H1 (cell line): ENCODE measurements around the gene NEB. TPM values are rescaled to one million over a fixed set of nuclear protein-coding genes. Genes with fewer than 3 reads are reported as not detected.

Experiments
- CTCF ChIA-PET: fragments of 300-600 bp; sonication (Branson Sonifier 250); formaldehyde crosslinking; loops from one replicate; lab custom pipeline; 2021; ENCODE audit not compliant: partially characterized antibody; lab: Charles Lee
- POLR2A ChIA-PET: fragments of 300-600 bp; sonication (Branson Sonifier 250); formaldehyde crosslinking; loops from one replicate; lab custom pipeline; 2021; ENCODE audit warnings: inconsistent platforms; ENCODE audit not compliant: partially characterized antibody; lab: Charles Lee
- DNase-seq, 2 experiments: peaks; one replicate each; pipeline versions ENCODE4 v3.0.0 to v3.0.0-alpha.2; 2010 to 2022; ENCODE audit warnings: low spot score in 2 of 2, low read depth in 1 of 2, mixed read lengths in 1 of 2
- FAIRE-seq: peaks from 2 replicates; lab custom pipeline; 2011; peaks lifted over from hg19 to GRCh38; lab: Jason Lieb, UNC
- H2AFZ ChIP-seq: 2 replicates; pipeline ENCODE4 v1.8.1; 2012; ENCODE audit warnings: low read length, inconsistent platforms
- H2AK5ac ChIP-seq: 2 replicates; pipeline ENCODE4 v1.6.1; 2013; ENCODE audit warnings: low read depth, low read length
- H2BK120ac ChIP-seq: replicated peaks from 2 replicates; pipeline ENCODE3; 2013; ENCODE audit warnings: low read depth, low read length, inconsistent platforms
- H2BK12ac ChIP-seq: 2 replicates; pipeline ENCODE4 v1.6.1; 2013; ENCODE audit warnings: low read depth, low read length
- H2BK15ac ChIP-seq: 2 replicates; pipeline ENCODE4 v1.6.1; 2013; ENCODE audit warnings: low read length
- H2BK20ac ChIP-seq: 2 replicates; pipeline ENCODE4 v1.6.1; 2013; ENCODE audit warnings: low read length
- H2BK5ac ChIP-seq: 2 replicates; pipeline ENCODE4 v1.6.1; 2013; ENCODE audit warnings: low read depth, low read length
- H3K14ac ChIP-seq: 2 replicates; pipeline ENCODE4 v1.6.1; 2013; ENCODE audit warnings: inconsistent platforms; ENCODE audit not compliant: insufficient read length
- H3K18ac ChIP-seq: 2 replicates; pipeline ENCODE4 v1.6.1; 2013; ENCODE audit warnings: low read length; ENCODE audit errors: extremely low read depth
- H3K23ac ChIP-seq: 2 replicates; pipeline ENCODE4 v1.6.1; 2013; ENCODE audit warnings: inconsistent platforms; ENCODE audit not compliant: insufficient read length
- H3K23me2 ChIP-seq: 2 replicates; pipeline ENCODE4 v1.6.1; 2013; ENCODE audit warnings: low read depth, low read length
- H3K27ac ChIP-seq: 2 replicates; pipeline ENCODE4 v1.6.1; 2011; ENCODE audit warnings: low read depth, low read length, inconsistent platforms
- H3K27me3 ChIP-seq, 4 experiments: replicated peaks in 1 of 4; 1 replicate in 1 of 4; 2 replicates in 3 of 4; pipeline versions ENCODE4 v1.6.1 to v1.8.1; 2011 to 2013; ENCODE audit warnings: low read length in 3 of 4, mild to moderate bottlenecking in 3 of 4, inconsistent platforms in 2 of 4, mixed read lengths in 2 of 4, moderate library complexity in 1 of 4; ENCODE audit not compliant: control insufficient read depth in 3 of 4, insufficient read depth in 3 of 4; ENCODE audit errors: extremely low read depth in 1 of 4
- H3K36me3 ChIP-seq, 4 experiments: 2 replicates each; pipeline versions ENCODE4 v1.6.1 to v1.8.1; 2011 to 2013; ENCODE audit warnings: mild to moderate bottlenecking in 4 of 4, low read length in 3 of 4, moderate library complexity in 2 of 4, control low read depth in 1 of 4, inconsistent platforms in 1 of 4; ENCODE audit not compliant: insufficient read depth in 4 of 4, control insufficient read depth in 2 of 4
- H3K4ac ChIP-seq: replicated peaks from 2 replicates; pipeline ENCODE3; 2013; ENCODE audit warnings: low read length, low read depth, mixed read lengths, inconsistent platforms; ENCODE audit not compliant: insufficient read length
- H3K4me1 ChIP-seq, 4 experiments: replicated peaks in 1 of 4; 1 replicate in 1 of 4; 2 replicates in 3 of 4; pipeline versions ENCODE4 v1.6.1 to v1.8.1; 2011 to 2013; ENCODE audit warnings: low read length in 3 of 4, inconsistent platforms in 2 of 4, mixed read lengths in 1 of 4; ENCODE audit not compliant: insufficient read depth in 4 of 4, control insufficient read depth in 3 of 4
- H3K4me2 ChIP-seq, 2 experiments: 2 replicates each; pipeline versions ENCODE4 v1.6.1 to v1.8.1; 2011 to 2013; ENCODE audit warnings: low read depth in 2 of 2, low read length in 2 of 2, control low read depth in 1 of 2, inconsistent platforms in 1 of 2, mild to moderate bottlenecking in 1 of 2; ENCODE audit not compliant: insufficient read depth in 1 of 2
- H3K4me3 ChIP-seq, 4 experiments: fragments of 200-600, 300-600 bp in 1 of 4; sonication (generic), shearing (Covaris generic), sonication (Bioruptor Twin) in 1 of 4; 2 replicates each; pipeline versions ENCODE4 v1.5.1 to v1.8.1; 2011 to 2016; ENCODE audit warnings: low read length in 4 of 4, low read depth in 3 of 4, control low read depth in 2 of 4, inconsistent platforms in 2 of 4, mild to moderate bottlenecking in 2 of 4, mixed read lengths in 1 of 4, moderate library complexity in 1 of 4; ENCODE audit not compliant: insufficient read depth in 2 of 4; ENCODE audit errors: extremely low read depth in 1 of 4
- H3K56ac ChIP-seq: replicated peaks from 2 replicates; pipeline ENCODE3; 2013; ENCODE audit warnings: low read depth, mild to moderate bottlenecking, mixed read lengths, low read length, inconsistent platforms; ENCODE audit not compliant: insufficient read length
- H3K79me1 ChIP-seq: 2 replicates; pipeline ENCODE4 v1.6.1; 2013; ENCODE audit warnings: low read depth, low read length, control low read depth
- H3K79me2 ChIP-seq, 2 experiments: 2 replicates each; pipeline versions ENCODE4 v1.6.1 to v1.8.1; 2012 to 2013; ENCODE audit warnings: low read length in 2 of 2, mild to moderate bottlenecking in 2 of 2, inconsistent platforms in 1 of 2; ENCODE audit not compliant: insufficient read depth in 2 of 2, control insufficient read depth in 1 of 2
- H3K9ac ChIP-seq, 4 experiments: replicated peaks in 1 of 4; 1 replicate in 1 of 4; 2 replicates in 3 of 4; pipeline versions ENCODE4 v1.6.1 to v1.8.1; 2011 to 2013; ENCODE audit warnings: low read depth in 3 of 4, low read length in 3 of 4, control low read depth in 2 of 4, mild to moderate bottlenecking in 2 of 4, moderate library complexity in 2 of 4, inconsistent platforms in 1 of 4; ENCODE audit errors: extremely low read depth in 1 of 4
- H3K9me3 ChIP-seq, 2 experiments: 2 replicates each; pipeline versions ENCODE4 v1.6.1 to v1.8.1; 2012 to 2013; ENCODE audit warnings: mild to moderate bottlenecking in 2 of 2, moderate library complexity in 2 of 2, control low read depth in 1 of 2, inconsistent platforms in 1 of 2, low read depth in 1 of 2, low read length in 1 of 2, mixed read lengths in 1 of 2; ENCODE audit not compliant: insufficient read depth in 2 of 2
- H4K20me1 ChIP-seq, 2 experiments: replicated peaks in 1 of 2; 2 replicates each; pipeline versions ENCODE3 to v1.8.1; 2011 to 2013; ENCODE audit warnings: inconsistent platforms in 2 of 2, low read length in 2 of 2, mild to moderate bottlenecking in 1 of 2; ENCODE audit not compliant: insufficient read depth in 2 of 2, control insufficient read depth in 1 of 2
- H4K5ac ChIP-seq: 2 replicates; pipeline ENCODE4 v1.6.1; 2013; ENCODE audit warnings: low read length, low read depth, mixed read lengths, inconsistent platforms; ENCODE audit not compliant: insufficient read length
- H4K8ac ChIP-seq: 2 replicates; pipeline ENCODE4 v1.8.0; 2013; ENCODE audit warnings: mild to moderate bottlenecking, moderate library complexity, low read length, inconsistent platforms; ENCODE audit not compliant: insufficient read depth; ENCODE audit errors: extremely low read depth
- H4K91ac ChIP-seq: replicated peaks from 2 replicates; pipeline ENCODE3; 2013; ENCODE audit warnings: low read length, mixed read lengths, inconsistent platforms; ENCODE audit not compliant: insufficient read length
- EGR1 ChIP-seq: IDR thresholded peaks from 2 replicates; pipeline ENCODE4 v1.6.1; 2011; ENCODE audit warnings: low read depth, low read length, borderline replicate concordance
- FOSL1 ChIP-seq: IDR thresholded peaks from 2 replicates; pipeline ENCODE4 v1.6.1; 2011; ENCODE audit warnings: mild to moderate bottlenecking, low read depth, low read length, moderate library complexity; ENCODE audit not compliant: insufficient read depth
- KDM4A ChIP-seq: IDR thresholded peaks from one replicate; pipeline ENCODE4 v1.7.1; 2012; ENCODE audit warnings: low read depth, mild to moderate bottlenecking, moderate library complexity, low read length, inconsistent platforms; ENCODE audit not compliant: severe bottlenecking
- NANOG ChIP-seq: IDR thresholded peaks from 2 replicates; pipeline ENCODE4 v1.6.1; 2011; ENCODE audit warnings: low read length, low read depth, mild to moderate bottlenecking, inconsistent platforms; ENCODE audit not compliant: insufficient read depth, poor library complexity, severe bottlenecking
- NRF1 ChIP-seq: IDR thresholded peaks from 2 replicates; pipeline ENCODE4 v1.6.1; 2011; ENCODE audit warnings: mild to moderate bottlenecking, low read depth, low read length, improper control_type of control experiment
- POLR2AphosphoS5 ChIP-seq: IDR thresholded peaks from 2 replicates; pipeline ENCODE4 v1.6.1; 2011; ENCODE audit warnings: low read depth, low read length
- RFX5 ChIP-seq: IDR thresholded peaks from 2 replicates; pipeline ENCODE4 v1.6.1; 2011; ENCODE audit warnings: low read depth, low read length, improper control_type of control experiment, borderline replicate concordance
- SIN3A ChIP-seq, 2 experiments: IDR thresholded peaks in 1 of 2; conservative IDR thresholded peaks in 1 of 2; 2 replicates each; pipeline ENCODE4 v1.6.1; 2011 to 2012; ENCODE audit warnings: low read length in 2 of 2, improper control_type of control experiment in 1 of 2, low read depth in 1 of 2, mild to moderate bottlenecking in 1 of 2
- SP4 ChIP-seq: IDR thresholded peaks from 2 replicates; pipeline ENCODE4 v1.6.1; 2012; ENCODE audit warnings: low read length, inconsistent platforms
- SRF ChIP-seq: IDR thresholded peaks from 2 replicates; pipeline ENCODE4 v1.6.1; 2011; ENCODE audit warnings: mild to moderate bottlenecking, low read depth, low read length, moderate library complexity
- TAF7 ChIP-seq: optimal IDR thresholded peaks from 2 replicates; pipeline ENCODE3; 2011; ENCODE audit warnings: low read depth, mild to moderate bottlenecking, inconsistent platforms, low read length, moderate library complexity, borderline replicate concordance
- YY1 ChIP-seq: IDR thresholded peaks from 2 replicates; pipeline ENCODE4 v1.6.1; 2011; ENCODE audit warnings: low read depth, mild to moderate bottlenecking, low read length
- ZNF274 ChIP-seq: IDR thresholded peaks from 2 replicates; pipeline ENCODE4 v1.7.0; 2012; ENCODE audit warnings: low read length, borderline replicate concordance; ENCODE audit errors: extremely low read depth
- WGBS, 2 experiments: shearing (Covaris generic) in 1 of 2; methylation state at CpG; one replicate each; pipeline versions ENCODE4 v1.1.6 to v1.1.7; 2013 to 2015; ENCODE audit warnings: low lambda C conversion rate in 2 of 2, mixed read lengths in 2 of 2, inconsistent platforms in 1 of 2, low coverage in 1 of 2, missing lambda C conversion rate in 1 of 2; ENCODE audit not compliant: insufficient replicate concordance in 2 of 2, insufficient coverage in 1 of 2, insufficient read length in 1 of 2; ENCODE audit errors: extremely low coverage in 1 of 2, missing lambda C conversion rate in 1 of 2; 5-methylcytosine and 5-hydroxymethylcytosine counted together
- polyA plus RNA-seq, 7 experiments: library from polyadenylated mRNA; depleted of rRNA in 3 of 7; stranded (reverse) in 5 of 7; unstranded in 2 of 7; fragments of >200 nt in 5 of 7; fragments of 200-250 nt in 2 of 7; gene quantifications; 1 replicate in 5 of 7; 2 replicates in 1 of 7; 4 replicates in 1 of 7; pipeline versions ENCODE4 v1.2.1 to v1.2.3, GENCODE V29; 2011 to 2013; ENCODE audit warnings: missing spikeins in 2 of 7, mixed read lengths in 2 of 7
- total RNA-seq: library from RNA; stranded (reverse); fragmentation: NEBNext Ultra II Directional; extraction: Animal tissue kit (Norgen Biotek cat#: 25700); gene quantifications from 2 replicates; pipeline ENCODE4 v1.2.1, GENCODE V29; 2021
- TF ChIP-seq, protein P1 (sequence below): IDR thresholded peaks from 2 replicates; pipeline ENCODE4 v1.6.1; 2012; ENCODE audit warnings: inconsistent platforms

The NEB gene
- total and polyA plus RNA-seq, 2 of the 8 experiments (the other 6 are each of a cell fraction or from before 2014, with no cell fraction given) = 1.4 to 2.5 TPM

DNA sequence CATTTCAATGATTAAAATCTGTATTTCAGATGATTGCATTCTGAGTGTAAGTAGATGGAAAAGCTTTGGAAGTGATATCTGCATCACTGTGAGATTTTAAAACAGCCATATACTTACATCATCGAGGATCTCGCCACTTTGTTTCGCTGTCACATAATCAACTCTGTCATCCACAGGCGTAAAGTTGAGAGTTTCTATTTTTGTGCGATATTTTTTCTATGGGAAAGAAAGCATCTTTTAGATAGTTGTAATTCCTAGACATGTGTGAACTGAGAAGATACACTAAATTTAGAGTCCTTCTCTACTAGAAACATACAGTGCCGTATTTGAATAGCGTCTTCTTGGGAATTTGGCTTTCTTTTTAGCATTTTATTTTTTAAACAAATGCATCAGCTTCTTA, 165.8 kb downstream of the NEB start:
- no peaks in the 10 kb centered on the region for H3K4me1 ChIP-seq
- no peaks in the 10 kb centered on the region; a peak in 1 of 7 replicates for H3K27me3 ChIP-seq
- no peak overlapping the region for H3K9ac ChIP-seq
- H3K4me3 ChIP-seq = no peak overlapping the region
- H3K9me3 ChIP-seq = no peaks in the 10 kb centered on the region
- POLR2A ChIA-PET = no interaction called here
- H3K18ac ChIP-seq = no peak overlapping the region
- H2BK12ac ChIP-seq = no peak overlapping the region
- no peak overlapping the region for H4K5ac ChIP-seq
- no peak overlapping the region for H3K27ac ChIP-seq
- CTCF ChIA-PET = no interaction called here
- no peak overlapping the region for H4K8ac ChIP-seq
- no peaks in the 10 kb centered on the region for H3K36me3 ChIP-seq
- H2AK5ac ChIP-seq = no peak overlapping the region
- no peak overlapping the region for H3K4me2 ChIP-seq
- no peak for DNase-seq
- H3K4ac ChIP-seq = no peak overlapping the region
- H3K79me1 ChIP-seq = no peaks in the 10 kb centered on the region
- no peak overlapping the region for H2BK20ac ChIP-seq
- H3K14ac ChIP-seq = no peak overlapping the region
- no peak for FAIRE-seq
- no peak overlapping the region for H4K91ac ChIP-seq
- no peaks in the 10 kb centered on the region for H3K23me2 ChIP-seq
- H2AFZ ChIP-seq = no peak overlapping the region
- H2BK15ac ChIP-seq = no peak overlapping the region
- WGBS, 2 experiments = 94% methylated on average over 7 of the region's 7 CpGs; no CpG with 5 or more reads in 1 of the 2 experiments
- no peak overlapping the region for H2BK120ac ChIP-seq
- H3K56ac ChIP-seq = no peak overlapping the region
- no peaks in the 10 kb centered on the region for H3K79me2 ChIP-seq
- H4K20me1 ChIP-seq = no peaks in the 10 kb centered on the region
- H2BK5ac ChIP-seq = no peak overlapping the region
- no peak overlapping the region for H3K23ac ChIP-seq
- TF ChIP-seq NRF1 (no peak), ZNF274 (no peak), SP4 (no peak), KDM4A (no peak), SIN3A (conservative IDR thresholded peaks at IDR 0.05 in 1 of 2, IDR thresholded peaks at IDR 0.05 in 1 of 2; ENCODE audit: low read depth in 1 of 2, low read length in 2 of 2) (no peak), POLR2AphosphoS5 (no peak), FOSL1 (no peak), EGR1 (no peak), NANOG (no peak), YY1 (no peak), TAF7 (no peak), SRF (no peak), RFX5 (no peak)
- TF ChIP-seq, protein P1, sequence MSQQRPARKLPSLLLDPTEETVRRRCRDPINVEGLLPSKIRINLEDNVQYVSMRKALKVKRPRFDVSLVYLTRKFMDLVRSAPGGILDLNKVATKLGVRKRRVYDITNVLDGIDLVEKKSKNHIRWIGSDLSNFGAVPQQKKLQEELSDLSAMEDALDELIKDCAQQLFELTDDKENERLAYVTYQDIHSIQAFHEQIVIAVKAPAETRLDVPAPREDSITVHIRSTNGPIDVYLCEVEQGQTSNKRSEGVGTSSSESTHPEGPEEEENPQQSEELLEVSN = no peak
